Heart left ventricle (tissue), 13 donors: ENCODE measurements around the gene FBXL19.

Experiments used
- POLR2A ChIP-seq, 2 donors: fragments of 450-650 bp; IDR thresholded peaks; one replicate each; pipeline ENCODE4 v1.6.1; 2017; ENCODE audit warnings: antibody characterized with exemption in 2 of 2, mild to moderate bottlenecking in 2 of 2, moderate library complexity in 2 of 2
- TF ChIP-seq, protein P1 (sequence below), 12 donors: fragments of 200-600 bp; sonication (generic) in 4 of 12; IDR thresholded peaks; one replicate each; pipeline versions ENCODE4 v1.5.0 to v1.8.0; 2018 to 2022; ENCODE audit warnings: antibody characterized with exemption in 12 of 12, mild to moderate bottlenecking in 5 of 12
- donor health status: ischemic (EF 13 %, LVEDD 7.1; RV severe dilation, severe dysfunction).
- donor health status: DM: no; HTN: yes; CAD: no.
- donor health status: DM: no; HTN: no; CAD: no.
- donor health status: ischemic (EF 25% LVEDD 6.9; RV normal size, moderate dysfunction).
- donor health status: ischemic (EF 25% LVEDD 5.7; RV mildly dilated, moderate dysfunction).
- donor health status: ischemic (EF 35%, LVEDD 5.7; RV mildly dilated, moderate dysfunction).
- donor health status: nonischemic (EF 11% LVEDD 7.7; RV severe dilation, severe dysfunction).
- donor health status: DM: yes; HTN: yes; CAD: no.
- donor health status: PGD.
- donor health status: ischemic (EF 29% LVEDD 5.4; RV normal size, mild dysfunction).
- donor health status: nonischemic (EF 23%, LVEDD 6.1; RV moderate dilation, normal function).

DNA sequence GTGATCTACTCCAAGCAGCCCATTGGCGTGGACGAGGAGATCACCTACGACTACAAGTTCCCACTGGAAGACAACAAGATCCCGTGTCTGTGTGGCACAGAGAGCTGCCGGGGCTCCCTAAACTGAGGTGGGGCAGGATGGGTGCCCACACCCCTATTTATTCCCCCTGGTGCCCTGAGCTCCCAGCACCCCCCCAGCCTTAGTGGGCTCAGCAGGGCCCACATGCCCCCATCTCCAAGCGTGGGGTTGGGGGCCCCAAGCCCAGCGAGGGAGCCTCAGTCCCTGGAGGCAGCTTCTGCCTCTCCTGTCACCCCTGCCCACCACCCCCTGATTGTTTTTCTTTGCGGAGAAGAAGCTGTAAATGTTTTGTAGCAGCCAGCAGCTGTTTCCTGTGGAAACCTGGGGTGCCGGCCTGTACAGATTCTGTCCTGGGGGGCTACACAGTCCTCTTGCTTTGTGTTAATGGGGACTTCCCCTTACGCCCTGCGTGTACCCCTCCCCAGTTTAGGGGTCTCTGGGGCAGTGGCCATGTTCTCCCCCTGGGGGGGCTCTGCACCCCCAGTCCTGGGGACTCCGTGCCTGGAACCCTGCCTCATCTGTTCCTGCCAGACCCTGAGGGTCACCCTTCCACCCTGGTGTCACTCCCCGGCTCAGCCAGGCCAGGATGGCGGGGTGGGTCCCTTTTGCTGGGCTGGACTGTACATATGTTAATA lies 60.7 kb downstream of the FBXL19 start:
- TF ChIP-seq, protein P1, sequence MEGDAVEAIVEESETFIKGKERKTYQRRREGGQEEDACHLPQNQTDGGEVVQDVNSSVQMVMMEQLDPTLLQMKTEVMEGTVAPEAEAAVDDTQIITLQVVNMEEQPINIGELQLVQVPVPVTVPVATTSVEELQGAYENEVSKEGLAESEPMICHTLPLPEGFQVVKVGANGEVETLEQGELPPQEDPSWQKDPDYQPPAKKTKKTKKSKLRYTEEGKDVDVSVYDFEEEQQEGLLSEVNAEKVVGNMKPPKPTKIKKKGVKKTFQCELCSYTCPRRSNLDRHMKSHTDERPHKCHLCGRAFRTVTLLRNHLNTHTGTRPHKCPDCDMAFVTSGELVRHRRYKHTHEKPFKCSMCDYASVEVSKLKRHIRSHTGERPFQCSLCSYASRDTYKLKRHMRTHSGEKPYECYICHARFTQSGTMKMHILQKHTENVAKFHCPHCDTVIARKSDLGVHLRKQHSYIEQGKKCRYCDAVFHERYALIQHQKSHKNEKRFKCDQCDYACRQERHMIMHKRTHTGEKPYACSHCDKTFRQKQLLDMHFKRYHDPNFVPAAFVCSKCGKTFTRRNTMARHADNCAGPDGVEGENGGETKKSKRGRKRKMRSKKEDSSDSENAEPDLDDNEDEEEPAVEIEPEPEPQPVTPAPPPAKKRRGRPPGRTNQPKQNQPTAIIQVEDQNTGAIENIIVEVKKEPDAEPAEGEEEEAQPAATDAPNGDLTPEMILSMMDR (IDR thresholded peaks at IDR 0.05) = no peak
- TF ChIP-seq POLR2A (IDR thresholded peaks at IDR 0.05) = no peak
